ENCODE results near the gene STIMATE.

- TF ChIP-seq EZH2phosphoT487 (IDR thresholded peaks at IDR 0.05; ENCODE audit: low read length): no peak
- no peak for TF ChIP-seq CTCF (IDR thresholded peaks at IDR 0.05; ENCODE audit: low read length)
- no peak for TF ChIP-seq EZH2 (optimal IDR thresholded peaks at IDR 0.05; ENCODE audit: low read depth, low read length)
These were observed 54.9 kb downstream of the STIMATE start for GRCh38 chr3:52842424-52842823.
